GM12892 (cell line): ENCODE data around the gene NFATC2.

ENCODE experiments used
- POLR2A ChIP-seq: IDR thresholded peaks from 2 replicates; pipeline ENCODE4 v1.6.1; 2011; ENCODE audit warnings: low read depth, low read length, control low read depth
- POLR2AphosphoS5 ChIP-seq: IDR thresholded peaks from 2 replicates; pipeline ENCODE4 v1.6.1; 2011; ENCODE audit warnings: low read depth, low read length, control low read depth

GRCh38 chr20:51487076-51487475 is 55.4 kb downstream of the NFATC2 start:
- TF ChIP-seq POLR2AphosphoS5 = no peak
- TF ChIP-seq POLR2A = no peak
